Measurements from ENCODE around the gene BICDL2.

GRCh38 chr16:3080024-3080423, 43.3 kb upstream of the BICDL2 start:
- TF ChIP-seq CTCF (IDR thresholded peaks at IDR 0.05) (no peak), EP300 (IDR thresholded peaks at IDR 0.05) (no peak)
